Measurements from ENCODE around the gene LTBP4. TPM values are rescaled to one million over a fixed set of nuclear protein-coding genes. Genes with fewer than 3 reads are reported as not detected.

Gene LTBP4, protein sequence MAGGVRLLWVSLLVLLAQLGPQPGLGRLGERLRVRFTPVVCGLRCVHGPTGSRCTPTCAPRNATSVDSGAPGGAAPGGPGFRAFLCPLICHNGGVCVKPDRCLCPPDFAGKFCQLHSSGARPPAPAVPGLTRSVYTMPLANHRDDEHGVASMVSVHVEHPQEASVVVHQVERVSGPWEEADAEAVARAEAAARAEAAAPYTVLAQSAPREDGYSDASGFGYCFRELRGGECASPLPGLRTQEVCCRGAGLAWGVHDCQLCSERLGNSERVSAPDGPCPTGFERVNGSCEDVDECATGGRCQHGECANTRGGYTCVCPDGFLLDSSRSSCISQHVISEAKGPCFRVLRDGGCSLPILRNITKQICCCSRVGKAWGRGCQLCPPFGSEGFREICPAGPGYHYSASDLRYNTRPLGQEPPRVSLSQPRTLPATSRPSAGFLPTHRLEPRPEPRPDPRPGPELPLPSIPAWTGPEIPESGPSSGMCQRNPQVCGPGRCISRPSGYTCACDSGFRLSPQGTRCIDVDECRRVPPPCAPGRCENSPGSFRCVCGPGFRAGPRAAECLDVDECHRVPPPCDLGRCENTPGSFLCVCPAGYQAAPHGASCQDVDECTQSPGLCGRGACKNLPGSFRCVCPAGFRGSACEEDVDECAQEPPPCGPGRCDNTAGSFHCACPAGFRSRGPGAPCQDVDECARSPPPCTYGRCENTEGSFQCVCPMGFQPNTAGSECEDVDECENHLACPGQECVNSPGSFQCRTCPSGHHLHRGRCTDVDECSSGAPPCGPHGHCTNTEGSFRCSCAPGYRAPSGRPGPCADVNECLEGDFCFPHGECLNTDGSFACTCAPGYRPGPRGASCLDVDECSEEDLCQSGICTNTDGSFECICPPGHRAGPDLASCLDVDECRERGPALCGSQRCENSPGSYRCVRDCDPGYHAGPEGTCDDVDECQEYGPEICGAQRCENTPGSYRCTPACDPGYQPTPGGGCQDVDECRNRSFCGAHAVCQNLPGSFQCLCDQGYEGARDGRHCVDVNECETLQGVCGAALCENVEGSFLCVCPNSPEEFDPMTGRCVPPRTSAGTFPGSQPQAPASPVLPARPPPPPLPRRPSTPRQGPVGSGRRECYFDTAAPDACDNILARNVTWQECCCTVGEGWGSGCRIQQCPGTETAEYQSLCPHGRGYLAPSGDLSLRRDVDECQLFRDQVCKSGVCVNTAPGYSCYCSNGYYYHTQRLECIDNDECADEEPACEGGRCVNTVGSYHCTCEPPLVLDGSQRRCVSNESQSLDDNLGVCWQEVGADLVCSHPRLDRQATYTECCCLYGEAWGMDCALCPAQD (N-terminal part only)
- 57.2 and 75.1 TPM in 2 replicates for total RNA-seq

DNA sequence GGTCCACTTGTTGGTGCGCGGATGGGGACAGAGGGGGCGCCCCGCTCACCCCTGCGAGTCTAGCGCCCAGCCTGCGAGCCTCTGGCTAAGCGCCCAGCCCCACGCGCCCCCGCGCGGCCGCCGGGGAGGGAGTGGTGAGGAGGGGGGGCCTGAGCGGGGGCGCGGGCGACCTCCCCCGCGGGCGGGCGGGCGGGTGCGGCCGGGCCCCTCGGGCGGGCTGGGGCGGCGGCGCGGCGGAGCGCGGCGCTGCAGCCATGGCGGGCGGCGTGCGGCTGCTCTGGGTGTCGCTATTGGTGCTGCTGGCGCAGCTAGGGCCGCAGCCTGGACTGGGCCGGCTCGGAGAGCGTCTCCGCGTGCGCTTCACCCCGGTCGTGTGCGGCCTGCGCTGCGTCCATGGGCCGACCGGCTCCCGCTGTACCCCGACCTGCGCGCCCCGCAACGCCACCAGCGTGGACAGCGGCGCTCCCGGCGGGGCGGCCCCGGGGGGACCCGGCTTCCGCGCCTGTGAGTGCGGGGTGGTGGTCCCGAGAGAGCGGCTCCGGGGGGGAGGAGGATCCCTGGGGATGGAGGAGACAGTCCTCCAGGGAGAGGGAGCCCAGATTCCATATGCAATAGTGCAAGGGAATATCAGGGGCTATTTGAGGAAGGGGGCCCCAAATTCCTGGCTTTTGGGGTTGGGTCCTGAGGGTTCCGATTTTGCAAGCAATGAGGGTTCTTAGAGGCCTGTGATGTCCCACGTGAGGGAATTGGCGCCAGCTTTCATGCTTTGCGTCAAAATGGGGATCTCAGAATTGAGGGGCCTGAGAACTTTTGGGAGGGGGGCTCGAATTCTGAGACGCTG lies at the start of gene LTBP4:
Gene LTBP4, plus strand, starts transcription at position 236 of the 841 bp plus-strand sequence. Its CDS starts 19 bp downstream, at position 255.
- POLR2A ChIA-PET: interaction anchor here (1.1 to 3.9 kb wide), 2 partner anchors 8 to 31 kb away, joined by 3 to 25 read pairs; no protein-coding TSS in a partner anchor
- ATAC-seq (ENCODE audit: low read depth) (no peak), DNase-seq (peak; percentile 38)
- Mint-ChIP-seq H3K27ac (no peak within 1 kb of the TSS), H3K36me3 (ENCODE audit: low read depth) (no peaks in the 10 kb centered on the region), H3K9me3 (no peaks in the 10 kb centered on the region), H3K27me3 (peaks cover 31% of the 10 kb centered on the region), H3K4me1 (peaks cover 71% of the 10 kb centered on the region), H3K4me3 (peak within 1 kb of the TSS; percentile 66)
- CTCF ChIA-PET: interaction anchor here (1.0 to 4.3 kb wide), 4 partner anchors 31 to 295 kb away, joined by 3 to 21 read pairs (median 18); no protein-coding TSS in a partner anchor
- intact Hi-C loops (cut with micrococcal nuclease): loop anchor here (2.0 to 10.0 kb wide), 3 partner anchors 33 to 1097 kb away; partner anchors contain the start of gene SERTAD3
- no peak for TF ChIP-seq CTCF (IDR thresholded peaks at IDR 0.05)

DNA sequence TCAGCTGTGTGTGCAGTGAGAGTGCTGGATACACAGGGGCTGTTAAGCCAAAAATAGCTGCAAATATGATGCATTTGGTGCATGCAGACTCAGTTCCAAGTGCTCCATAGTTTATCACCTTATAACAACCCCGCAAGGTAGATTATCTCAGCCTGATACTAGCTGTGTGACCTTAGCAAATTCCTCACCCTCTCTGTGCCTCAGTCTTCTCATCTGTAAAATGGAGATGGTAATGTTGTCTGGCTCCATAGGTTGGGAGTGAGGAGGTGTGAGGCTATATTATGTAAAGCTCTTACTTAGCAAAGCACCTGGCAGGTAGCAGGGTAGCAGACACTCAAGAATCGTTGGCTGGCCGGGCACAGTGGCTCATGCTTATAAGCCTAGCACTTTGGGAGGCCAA lies 48.3 kb upstream of the LTBP4 start:
- intact Hi-C loops (cut with micrococcal nuclease): no loop called here
- ChIA-PET CTCF (interaction anchor here (2.4 kb wide), 1 partner anchor 82 kb away, joined by 7 read pairs; no protein-coding TSS in a partner anchor), POLR2A (no interaction called here)
- Mint-ChIP-seq H3K27ac (no peak overlapping the region), H3K4me3 (no peak overlapping the region), H3K36me3 (ENCODE audit: low read depth) (no peaks in the 10 kb centered on the region), H3K9me3 (no peaks in the 10 kb centered on the region), H3K4me1 (peaks cover 7% of the 10 kb centered on the region), H3K27me3 (peaks cover 49% of the 10 kb centered on the region)
- no peak for DNase-seq
- ATAC-seq (ENCODE audit: low read depth): no peak
- TF ChIP-seq CTCF (IDR thresholded peaks at IDR 0.05): no peak

GRCh38 chr19:40553885-40554857 lies 47.0 kb upstream of the LTBP4 start:
- DNase-seq: no peak
- ATAC-seq (ENCODE audit: low read depth): no peak
- H3K27me3 Mint-ChIP-seq: peaks cover 43% of the 10 kb centered on the region
- no peaks in the 10 kb centered on the region for H3K9me3 Mint-ChIP-seq
- ChIA-PET CTCF (interaction anchor here (2.4 kb wide), 1 partner anchor 80 kb away, joined by 7 read pairs; no protein-coding TSS in a partner anchor), POLR2A (no interaction called here)
- no peak for TF ChIP-seq CTCF (IDR thresholded peaks at IDR 0.05)
- no peaks in the 10 kb centered on the region for H3K36me3 Mint-ChIP-seq (ENCODE audit: low read depth)
- H3K4me1 Mint-ChIP-seq: peaks cover 3% of the 10 kb centered on the region
- intact Hi-C loops (cut with micrococcal nuclease): no loop called here
- H3K27ac Mint-ChIP-seq: no peak overlapping the region
- no peak overlapping the region for H3K4me3 Mint-ChIP-seq

Data from activated B cell treated with CpG ODN at 0.5 μM for 24 hours (primary cell).